Loucy (cell line): ENCODE measurements around the gene ACAN.

ENCODE experiments used
- H2AFZ ChIP-seq: fragments of 200-600 bp; sonication (generic); 2 replicates; pipeline ENCODE4 v1.6.0; 2016; ENCODE audit warnings: antibody characterized with exemption, mild to moderate bottlenecking, low read length, moderate library complexity
- H3F3A ChIP-seq: fragments of 200-600 bp; 2 replicates; pipeline ENCODE4 v1.6.0; 2016; ENCODE audit warnings: antibody characterized with exemption, low read depth, mild to moderate bottlenecking
- H3K27me3 ChIP-seq: fragments of 200-600 bp; sonication (generic); 2 replicates; pipeline ENCODE4 v1.6.1; 2014; ENCODE audit warnings: low read length, mild to moderate bottlenecking; ENCODE audit not compliant: insufficient read depth, poor library complexity, severe bottlenecking
- H3K36me3 ChIP-seq: fragments of 200-600 bp; sonication (generic); 2 replicates; pipeline ENCODE4 v1.6.1; 2016; ENCODE audit warnings: low read length; ENCODE audit not compliant: insufficient read depth
- H3K4me1 ChIP-seq: fragments of 200-600 bp; sonication (generic); 2 replicates; pipeline ENCODE4 v1.5.1; 2014; ENCODE audit warnings: low read length, mild to moderate bottlenecking; ENCODE audit not compliant: insufficient read depth, poor library complexity, severe bottlenecking
- H3K4me2 ChIP-seq: fragments of 200-600 bp; sonication (generic); 2 replicates; pipeline ENCODE4 v1.6.0; 2014; ENCODE audit warnings: antibody characterized with exemption, low read length, low read depth, mild to moderate bottlenecking; ENCODE audit not compliant: poor library complexity, severe bottlenecking
- H3K4me3 ChIP-seq: fragments of 200-600 bp; sonication (generic); 2 replicates; pipeline ENCODE4 v1.5.1; 2014; ENCODE audit warnings: low read length, mild to moderate bottlenecking, mixed read lengths; ENCODE audit not compliant: poor library complexity, severe bottlenecking
- H3K79me2 ChIP-seq: fragments of 200-600 bp; sonication (generic); 2 replicates; pipeline ENCODE4 v1.6.1; 2014; ENCODE audit warnings: low read length; ENCODE audit not compliant: insufficient read depth
- H3K9ac ChIP-seq: fragments of 200-600 bp; sonication (generic); 2 replicates; pipeline ENCODE4 v1.6.0; 2014; ENCODE audit warnings: mild to moderate bottlenecking, low read depth, low read length, moderate library complexity; ENCODE audit not compliant: poor library complexity, severe bottlenecking
- H3K9me2 ChIP-seq: fragments of 200-600 bp; sonication (generic); replicated peaks from 2 replicates; pipeline ENCODE4 v1.6.1; 2016; ENCODE audit warnings: low read depth, low read length, mixed read lengths
- H3K9me3 ChIP-seq: fragments of 200-600 bp; sonication (generic); 2 replicates; pipeline ENCODE4 v1.6.1; 2014; ENCODE audit warnings: mild to moderate bottlenecking, antibody characterized with exemption, low read length, low read depth; ENCODE audit not compliant: insufficient read depth
- H4K20me1 ChIP-seq: fragments of 200-600 bp; sonication (generic); 2 replicates; pipeline ENCODE4 v1.6.0; 2014; ENCODE audit warnings: antibody characterized with exemption, low read length, mild to moderate bottlenecking; ENCODE audit not compliant: insufficient read depth, poor library complexity, severe bottlenecking
- CTCF ChIP-seq: fragments of 200-600 bp; sonication (generic); conservative IDR thresholded peaks from 2 replicates; pipeline ENCODE4 v1.5.1; 2014; ENCODE audit warnings: mild to moderate bottlenecking, antibody characterized with exemption, low read length
- EZH2phosphoT487 ChIP-seq: fragments of 200-600 bp; IDR thresholded peaks from 2 replicates; pipeline ENCODE4 v1.6.1; 2018; ENCODE audit warnings: antibody characterized with exemption, mild to moderate bottlenecking, moderate library complexity, borderline replicate concordance

The ACAN gene

GRCh38 chr15:88839961-88840360, 36.7 kb downstream of the ACAN start:
- Histone ChIP-seq H3K4me3 (no peak overlapping the region), H3K79me2 (no peaks in the 10 kb centered on the region), H3K27me3 (no peaks in the 10 kb centered on the region), H3K4me2 (no peak overlapping the region), H3K9me2 (no peaks in the 10 kb centered on the region), H3K9ac (no peak overlapping the region), H3K36me3 (no peaks in the 10 kb centered on the region), H2AFZ (no peak overlapping the region), H4K20me1 (no peaks in the 10 kb centered on the region), H3K9me3 (no peaks in the 10 kb centered on the region), H3F3A (no peaks in the 10 kb centered on the region), H3K4me1 (peaks cover 5% of the 10 kb centered on the region)
- no peak for TF ChIP-seq EZH2phosphoT487
- no peak for TF ChIP-seq CTCF

GRCh38 chr15:88841236-88841635, 38.0 kb downstream of the ACAN start:
- no peaks in the 10 kb centered on the region for H3K79me2 ChIP-seq
- H3F3A ChIP-seq = no peaks in the 10 kb centered on the region
- H3K9me2 ChIP-seq = no peaks in the 10 kb centered on the region
- H3K4me3 ChIP-seq = no peak overlapping the region
- TF ChIP-seq CTCF (no peak), EZH2phosphoT487 (no peak)
- no peaks in the 10 kb centered on the region for H3K9me3 ChIP-seq
- H3K4me1 ChIP-seq = peaks cover 7% of the 10 kb centered on the region
- H3K9ac ChIP-seq = no peak overlapping the region
- no peaks in the 10 kb centered on the region for H3K27me3 ChIP-seq
- H4K20me1 ChIP-seq = no peaks in the 10 kb centered on the region
- no peak overlapping the region for H3K4me2 ChIP-seq
- H2AFZ ChIP-seq = no peak overlapping the region
- H3K36me3 ChIP-seq = no peaks in the 10 kb centered on the region

GRCh38 chr15:88842156-88842555, 38.9 kb downstream of the ACAN start:
- Histone ChIP-seq H2AFZ (no peak overlapping the region), H3K79me2 (no peaks in the 10 kb centered on the region), H4K20me1 (no peaks in the 10 kb centered on the region), H3K4me2 (no peak overlapping the region), H3K4me1 (peaks cover 7% of the 10 kb centered on the region), H3K9me2 (no peaks in the 10 kb centered on the region), H3K9ac (no peak overlapping the region), H3F3A (no peaks in the 10 kb centered on the region), H3K27me3 (no peaks in the 10 kb centered on the region), H3K36me3 (no peaks in the 10 kb centered on the region), H3K9me3 (no peaks in the 10 kb centered on the region), H3K4me3 (no peak overlapping the region)
- no peak for TF ChIP-seq EZH2phosphoT487
- TF ChIP-seq CTCF = no peak
